Measurements from ENCODE around the gene GOLGA3.

DNA sequence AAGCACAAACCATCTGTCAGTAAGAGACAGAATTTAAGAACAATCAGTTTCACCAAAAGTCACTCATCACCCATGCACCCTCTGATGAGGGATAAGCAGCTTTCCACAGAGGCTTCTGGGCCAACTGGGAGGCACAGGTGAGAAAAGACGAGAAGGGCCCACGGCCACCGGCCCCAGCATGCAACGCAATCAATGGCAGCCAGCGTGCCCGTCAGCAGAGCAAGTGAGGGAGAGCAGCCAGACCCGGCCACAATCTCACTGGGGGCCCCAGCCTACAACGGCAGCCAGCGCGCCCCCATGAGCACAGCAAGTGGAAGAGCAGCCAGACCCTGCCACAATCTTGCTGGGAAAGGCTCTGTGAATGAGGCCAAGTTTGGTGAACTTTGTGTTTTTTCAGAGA lies 80.3 kb downstream of the GOLGA3 start:
- TF ChIP-seq POLR2A (IDR thresholded peaks at IDR 0.05) = no peak
- TF ChIP-seq, protein P1, sequence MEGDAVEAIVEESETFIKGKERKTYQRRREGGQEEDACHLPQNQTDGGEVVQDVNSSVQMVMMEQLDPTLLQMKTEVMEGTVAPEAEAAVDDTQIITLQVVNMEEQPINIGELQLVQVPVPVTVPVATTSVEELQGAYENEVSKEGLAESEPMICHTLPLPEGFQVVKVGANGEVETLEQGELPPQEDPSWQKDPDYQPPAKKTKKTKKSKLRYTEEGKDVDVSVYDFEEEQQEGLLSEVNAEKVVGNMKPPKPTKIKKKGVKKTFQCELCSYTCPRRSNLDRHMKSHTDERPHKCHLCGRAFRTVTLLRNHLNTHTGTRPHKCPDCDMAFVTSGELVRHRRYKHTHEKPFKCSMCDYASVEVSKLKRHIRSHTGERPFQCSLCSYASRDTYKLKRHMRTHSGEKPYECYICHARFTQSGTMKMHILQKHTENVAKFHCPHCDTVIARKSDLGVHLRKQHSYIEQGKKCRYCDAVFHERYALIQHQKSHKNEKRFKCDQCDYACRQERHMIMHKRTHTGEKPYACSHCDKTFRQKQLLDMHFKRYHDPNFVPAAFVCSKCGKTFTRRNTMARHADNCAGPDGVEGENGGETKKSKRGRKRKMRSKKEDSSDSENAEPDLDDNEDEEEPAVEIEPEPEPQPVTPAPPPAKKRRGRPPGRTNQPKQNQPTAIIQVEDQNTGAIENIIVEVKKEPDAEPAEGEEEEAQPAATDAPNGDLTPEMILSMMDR (IDR thresholded peaks at IDR 0.05) = no peak
